ENCODE data around the gene DACT2.

GRCh38 chr6:168315596-168315995 lies 4.0 kb downstream of the DACT2 start:
- TF ChIP-seq USF2 (IDR thresholded peaks at IDR 0.05; ENCODE audit: low read length) = no peak
- no peak for TF ChIP-seq JUN (IDR thresholded peaks at IDR 0.05; ENCODE audit: low read depth, low read length)
- TF ChIP-seq POLR2AphosphoS5 (IDR thresholded peaks at IDR 0.05; ENCODE audit: low read depth, low read length) = no peak
- no peak for TF ChIP-seq POLR2A (IDR thresholded peaks at IDR 0.05; ENCODE audit: control extremely low read depth in 1 of 2, low read depth in 2 of 2, low read length in 2 of 2)
- no peak for TF ChIP-seq JUND (IDR thresholded peaks at IDR 0.05; ENCODE audit: low read length)
- TF ChIP-seq MAFK (IDR thresholded peaks at IDR 0.05; ENCODE audit: low read depth, low read length) = no peak
- TF ChIP-seq, protein P1, sequence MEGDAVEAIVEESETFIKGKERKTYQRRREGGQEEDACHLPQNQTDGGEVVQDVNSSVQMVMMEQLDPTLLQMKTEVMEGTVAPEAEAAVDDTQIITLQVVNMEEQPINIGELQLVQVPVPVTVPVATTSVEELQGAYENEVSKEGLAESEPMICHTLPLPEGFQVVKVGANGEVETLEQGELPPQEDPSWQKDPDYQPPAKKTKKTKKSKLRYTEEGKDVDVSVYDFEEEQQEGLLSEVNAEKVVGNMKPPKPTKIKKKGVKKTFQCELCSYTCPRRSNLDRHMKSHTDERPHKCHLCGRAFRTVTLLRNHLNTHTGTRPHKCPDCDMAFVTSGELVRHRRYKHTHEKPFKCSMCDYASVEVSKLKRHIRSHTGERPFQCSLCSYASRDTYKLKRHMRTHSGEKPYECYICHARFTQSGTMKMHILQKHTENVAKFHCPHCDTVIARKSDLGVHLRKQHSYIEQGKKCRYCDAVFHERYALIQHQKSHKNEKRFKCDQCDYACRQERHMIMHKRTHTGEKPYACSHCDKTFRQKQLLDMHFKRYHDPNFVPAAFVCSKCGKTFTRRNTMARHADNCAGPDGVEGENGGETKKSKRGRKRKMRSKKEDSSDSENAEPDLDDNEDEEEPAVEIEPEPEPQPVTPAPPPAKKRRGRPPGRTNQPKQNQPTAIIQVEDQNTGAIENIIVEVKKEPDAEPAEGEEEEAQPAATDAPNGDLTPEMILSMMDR (IDR thresholded peaks at IDR 0.05; ENCODE audit: control extremely low read depth in 1 of 3, insufficient read depth in 1 of 3, low read depth in 1 of 3, low read length in 3 of 3) = no peak
- no peak for TF ChIP-seq EZH2 (IDR thresholded peaks at IDR 0.05; ENCODE audit: low read depth, low read length, severe bottlenecking)
- no peak for TF ChIP-seq TBP (IDR thresholded peaks at IDR 0.05; ENCODE audit: low read depth, low read length)
- TF ChIP-seq NRF1 (IDR thresholded peaks at IDR 0.05; ENCODE audit: low read depth, low read length) = no peak
